IPS DF 6.9 (cell line): ENCODE results near the gene ATP1B1.

Experiments
- DNase-seq: peaks from one replicate; pipeline ENCODE4 v3.0.0-alpha.2; 2013; ENCODE audit warnings: low read depth, low spot score
- H3K27ac ChIP-seq: one replicate; pipeline ENCODE4 v1.5.1; 2013; ENCODE audit warnings: low read length, control low read depth
- H3K27me3 ChIP-seq: 2 replicates; pipeline ENCODE4 v1.6.1; 2013; ENCODE audit warnings: mild to moderate bottlenecking, low read length; ENCODE audit not compliant: control insufficient read depth, insufficient read depth
- H3K36me3 ChIP-seq: 2 replicates; pipeline ENCODE4 v1.6.1; 2013; ENCODE audit warnings: low read length; ENCODE audit not compliant: control insufficient read depth, insufficient read depth
- H3K4me1 ChIP-seq: 2 replicates; pipeline ENCODE4 v1.6.1; 2013; ENCODE audit warnings: low read length; ENCODE audit not compliant: control insufficient read depth, insufficient read depth
- H3K4me3 ChIP-seq: 2 replicates; pipeline ENCODE4 v1.5.1; 2013; ENCODE audit warnings: mild to moderate bottlenecking, low read length
- H3K9me3 ChIP-seq: 2 replicates; pipeline ENCODE4 v1.6.1; 2013; ENCODE audit warnings: low read length, inconsistent platforms; ENCODE audit not compliant: control insufficient read depth, insufficient read depth
- WGBS: extraction: QIAGEN DNeasy Blood & Tissue Kit; methylation state at CpG from one replicate; pipeline ENCODE4 v1.1.7; 2013; ENCODE audit warnings: mixed read lengths, missing lambda C conversion rate; ENCODE audit not compliant: insufficient read length, insufficient coverage; 5-methylcytosine and 5-hydroxymethylcytosine counted together

The ATP1B1 gene

GRCh38 chr1:169138866-169139670 lies 32.6 kb downstream of the ATP1B1 start:
- DNase-seq = no peak
- Histone ChIP-seq H3K9me3 (no peaks in the 10 kb centered on the region), H3K36me3 (no peaks in the 10 kb centered on the region), H3K4me3 (no peak overlapping the region), H3K27ac (no peak overlapping the region), H3K4me1 (peaks cover 1% of the 10 kb centered on the region; the same call in 1 of the 2 replicates), H3K27me3 (no peaks in the 10 kb centered on the region)
- WGBS = 100% methylated on average over 1 of the region's 2 CpGs

GRCh38 chr1:169141356-169141755 lies 34.9 kb downstream of the ATP1B1 start:
- Histone ChIP-seq H3K9me3 (no peaks in the 10 kb centered on the region), H3K4me1 (peaks cover 1% of the 10 kb centered on the region; the same call in 1 of the 2 replicates), H3K27me3 (no peaks in the 10 kb centered on the region), H3K27ac (no peak overlapping the region), H3K36me3 (no peaks in the 10 kb centered on the region), H3K4me3 (no peak overlapping the region)
- WGBS = no CpG with 5 or more reads among the region's 3 CpGs
- DNase-seq = no peak

- Histone ChIP-seq H3K27ac (no peak overlapping the region), H3K9me3 (no peaks in the 10 kb centered on the region), H3K4me1 (peaks cover 1% of the 10 kb centered on the region; the same call in 1 of the 2 replicates), H3K36me3 (no peaks in the 10 kb centered on the region), H3K27me3 (no peaks in the 10 kb centered on the region), H3K4me3 (no peak overlapping the region)
- DNase-seq = no peak
- no CpG with 5 or more reads among the region's 1 CpG for WGBS
Measured at GRCh38 chr1:169142129-169142528, 35.6 kb downstream of the ATP1B1 start.

GRCh38 chr1:169143346-169143745 lies 36.9 kb downstream of the ATP1B1 start:
- H3K4me1 ChIP-seq = no peaks in the 10 kb centered on the region
- WGBS = no CpG with 5 or more reads among the region's 3 CpGs

GRCh38 chr1:169143984-169144383 lies 37.5 kb downstream of the ATP1B1 start:
- DNase-seq = no peak
- Histone ChIP-seq H3K27ac (no peak overlapping the region), H3K27me3 (no peaks in the 10 kb centered on the region), H3K9me3 (no peaks in the 10 kb centered on the region), H3K36me3 (no peaks in the 10 kb centered on the region), H3K4me3 (no peak overlapping the region), H3K4me1 (no peaks in the 10 kb centered on the region)

More at GRCh38 chr1:169143346-169143745, 36.9 kb downstream of the ATP1B1 start:
- Histone ChIP-seq H3K27ac (no peak overlapping the region), H3K9me3 (no peaks in the 10 kb centered on the region), H3K27me3 (no peaks in the 10 kb centered on the region), H3K36me3 (no peaks in the 10 kb centered on the region), H3K4me3 (no peak overlapping the region)
- no peak for DNase-seq

- no peaks in the 10 kb centered on the region for H3K9me3 ChIP-seq
- WGBS = no CpG with 5 or more reads among the region's 7 CpGs
- H3K4me3 ChIP-seq = no peak overlapping the region
- H3K27me3 ChIP-seq = no peaks in the 10 kb centered on the region
- no peaks in the 10 kb centered on the region for H3K4me1 ChIP-seq
- no peaks in the 10 kb centered on the region for H3K36me3 ChIP-seq
- H3K27ac ChIP-seq = no peak overlapping the region
- DNase-seq = no peak
Measured at GRCh38 chr1:169144941-169145626, 38.6 kb downstream of the ATP1B1 start.

GRCh38 chr1:169146576-169147214 lies 40.2 kb downstream of the ATP1B1 start:
- Histone ChIP-seq H3K9me3 (no peaks in the 10 kb centered on the region), H3K4me1 (no peaks in the 10 kb centered on the region), H3K27me3 (no peaks in the 10 kb centered on the region), H3K27ac (no peak overlapping the region), H3K36me3 (no peaks in the 10 kb centered on the region), H3K4me3 (no peak overlapping the region)
- no peak for DNase-seq
- WGBS = no CpG with 5 or more reads among the region's 1 CpG

- no peak overlapping the region for H3K27ac ChIP-seq
- no peak for DNase-seq
- no peaks in the 10 kb centered on the region for H3K36me3 ChIP-seq
- H3K27me3 ChIP-seq = no peaks in the 10 kb centered on the region
- no peak overlapping the region for H3K4me3 ChIP-seq
- no CpG with 5 or more reads among the region's 5 CpGs for WGBS
- H3K4me1 ChIP-seq = no peaks in the 10 kb centered on the region
- no peaks in the 10 kb centered on the region for H3K9me3 ChIP-seq
Measured at GRCh38 chr1:169148472-169149252, 42.2 kb downstream of the ATP1B1 start.

- H3K27me3 ChIP-seq = no peaks in the 10 kb centered on the region
- no peak overlapping the region for H3K27ac ChIP-seq
- H3K4me1 ChIP-seq = no peaks in the 10 kb centered on the region
- no peak for DNase-seq
- no peak overlapping the region for H3K4me3 ChIP-seq
- no CpG with 5 or more reads among the region's 2 CpGs for WGBS
- no peaks in the 10 kb centered on the region for H3K36me3 ChIP-seq
- H3K9me3 ChIP-seq = no peaks in the 10 kb centered on the region
Measured at GRCh38 chr1:169149555-169150286, 43.2 kb downstream of the ATP1B1 start.
